Memory B cell (primary cell): ENCODE results near the gene SULT2B1.
A peak's percentile ranks its signal among the peaks of the same experiment; 100 is the strongest.
"Not testable (repeated sequence)": the region's sequence is repeated elsewhere in the genome, so short reads cannot be mapped to it uniquely, and the experiment has no call there.

Experiments used
- ATAC-seq: fragments of 150-1000 bp; cut with Tn5 transposase; 2 replicates; pipeline ENCODE4 v1.10.0; 2021; ENCODE audit warnings: low read depth, mild to moderate bottlenecking, moderate library complexity
- DNase-seq, 2 donors: peaks; one replicate each; pipeline ENCODE4 v3.0.0; 2022; ENCODE audit warnings: low spot score in 2 of 2
- H3K27ac Mint-ChIP-seq: one replicate; pipeline ENCODE4 v1.8.0; 2022; ENCODE audit warnings: mild to moderate bottlenecking, moderate library complexity, mixed read lengths
- H3K27me3 Mint-ChIP-seq: one replicate; pipeline ENCODE4 v1.8.0; 2022; ENCODE audit warnings: mixed read lengths
- H3K36me3 Mint-ChIP-seq: one replicate; pipeline ENCODE4 v1.8.0; 2022; ENCODE audit warnings: mild to moderate bottlenecking, mixed read lengths
- H3K4me1 Mint-ChIP-seq: one replicate; pipeline ENCODE4 v1.8.0; 2022; ENCODE audit warnings: mixed read lengths
- H3K4me3 Mint-ChIP-seq: one replicate; pipeline ENCODE4 v1.8.0; 2022; ENCODE audit warnings: mild to moderate bottlenecking, moderate library complexity, mixed read lengths
- H3K9me3 Mint-ChIP-seq: one replicate; pipeline ENCODE4 v1.8.0; 2022; ENCODE audit warnings: mixed read lengths

The SULT2B1 gene

DNA sequence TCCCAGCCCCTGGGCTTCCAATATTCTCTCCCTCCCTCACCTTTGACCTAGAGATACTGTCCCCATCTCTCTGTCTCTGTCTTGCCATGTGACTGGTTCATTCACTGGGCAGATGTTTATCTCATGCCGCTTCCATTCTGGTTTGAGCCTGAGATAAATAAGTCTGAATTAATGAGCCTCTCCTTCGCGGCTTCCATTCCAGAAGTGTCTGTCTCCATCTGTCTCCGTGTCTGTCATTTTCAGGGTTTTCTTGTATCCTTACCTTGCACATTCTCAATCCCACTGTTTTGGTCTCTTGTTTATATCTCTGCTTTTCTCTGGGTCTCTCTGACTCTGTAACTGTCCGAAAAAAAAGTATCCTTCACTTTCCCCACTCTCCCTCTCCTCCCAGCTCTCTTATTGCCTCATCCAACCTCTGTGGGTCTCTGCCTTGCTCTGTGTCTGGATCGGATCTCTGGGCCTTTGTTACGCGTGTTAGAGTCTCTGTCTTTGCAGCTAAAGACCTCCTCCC lies 71.6 kb downstream of the SULT2B1 start:
- peaks cover 13% of the 10 kb centered on the region for H3K36me3 Mint-ChIP-seq
- peaks cover 31% of the 10 kb centered on the region for H3K4me1 Mint-ChIP-seq
- H3K4me3 Mint-ChIP-seq = peak overlapping the region; percentile 87
- no peaks in the 10 kb centered on the region for H3K27me3 Mint-ChIP-seq
- no peak for ATAC-seq
- H3K27ac Mint-ChIP-seq = peak overlapping the region; percentile 73
- no peak for DNase-seq
- no peaks in the 10 kb centered on the region for H3K9me3 Mint-ChIP-seq

DNA sequence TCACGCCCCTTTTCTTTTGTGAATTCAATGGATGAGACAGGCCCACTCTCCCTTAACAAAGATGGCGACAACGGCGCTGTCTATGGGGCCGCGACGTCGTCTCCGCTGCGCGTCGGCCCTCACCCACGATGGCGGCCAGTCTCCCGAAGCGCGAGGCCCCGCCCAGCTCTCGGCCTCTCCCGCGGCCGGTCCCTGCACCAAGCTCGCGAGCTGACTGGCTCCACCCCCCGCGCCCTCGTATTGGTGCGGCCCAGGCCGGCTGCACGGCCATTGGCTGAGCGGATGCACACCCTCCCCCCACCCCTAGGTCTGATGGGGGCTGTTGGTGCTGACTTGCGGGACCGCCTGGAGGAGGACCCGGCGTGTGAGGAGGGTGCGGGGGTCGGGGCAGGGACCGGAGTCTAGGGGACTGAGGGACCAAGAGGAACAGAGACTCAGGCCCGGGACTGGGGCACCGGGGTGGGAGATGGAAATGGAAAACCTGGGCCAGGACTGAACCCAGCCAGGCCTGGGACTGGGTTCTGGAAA lies 72.2 kb downstream of the SULT2B1 start:
- no peaks in the 10 kb centered on the region for H3K27me3 Mint-ChIP-seq
- H3K9me3 Mint-ChIP-seq = no peaks in the 10 kb centered on the region
- DNase-seq = peak; percentile 81 to 92
- peak; percentile 75 for ATAC-seq
- H3K4me3 Mint-ChIP-seq = peak overlapping the region; percentile 87
- peaks cover 31% of the 10 kb centered on the region for H3K4me1 Mint-ChIP-seq
- peaks cover 15% of the 10 kb centered on the region for H3K36me3 Mint-ChIP-seq
- H3K27ac Mint-ChIP-seq = peak overlapping the region; percentile 73

DNA sequence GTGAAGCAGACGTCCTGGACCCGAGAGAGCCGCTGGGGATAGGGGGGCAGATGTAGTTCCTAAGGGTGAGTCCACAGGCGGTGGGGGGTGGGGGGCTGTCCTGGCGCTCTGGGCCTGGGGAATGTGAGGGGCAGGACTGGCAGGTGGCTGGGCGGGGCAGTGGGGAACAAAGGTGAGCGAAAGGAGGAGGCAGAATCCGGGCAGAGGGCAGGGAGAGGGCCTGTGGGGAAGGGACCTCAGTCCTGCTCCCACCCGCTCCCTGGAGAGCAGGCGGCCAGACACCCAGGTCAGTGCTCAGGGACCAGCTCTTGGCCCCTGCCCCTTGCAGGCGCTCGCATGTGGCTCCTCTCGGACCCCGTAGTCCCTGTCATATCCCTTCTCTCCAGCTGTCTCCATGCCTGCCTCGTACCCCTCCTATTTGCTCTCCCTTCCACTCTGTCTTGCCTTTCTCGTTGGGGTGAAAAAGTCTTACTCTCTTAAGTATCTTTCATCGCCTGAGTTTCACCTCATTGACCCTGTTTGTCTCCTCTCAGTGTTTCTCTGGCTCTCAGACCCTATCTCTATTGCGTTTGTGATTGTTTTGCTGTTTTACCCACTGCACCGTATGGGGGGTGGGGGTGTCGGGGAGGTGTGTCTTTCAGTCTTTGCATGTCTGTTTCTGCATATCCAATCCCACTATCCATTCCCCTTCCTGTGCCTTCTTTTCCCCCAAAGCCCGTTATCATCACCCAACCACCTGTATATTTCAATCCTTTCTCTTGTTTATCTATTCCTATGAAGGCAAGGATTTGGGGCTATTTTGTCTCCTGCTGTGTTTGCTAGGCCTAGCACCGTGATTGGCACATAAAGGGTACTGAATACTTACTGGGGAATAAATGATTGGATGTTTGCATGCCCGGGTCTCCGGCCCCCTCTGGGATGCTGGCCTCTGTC lies 73.1 kb downstream of the SULT2B1 start:
- Mint-ChIP-seq H3K4me3 (peak overlapping the region; percentile 5), H3K27ac (peak overlapping the region; percentile 73), H3K9me3 (no peaks in the 10 kb centered on the region), H3K36me3 (peaks cover 12% of the 10 kb centered on the region), H3K4me1 (peaks cover 26% of the 10 kb centered on the region), H3K27me3 (no peaks in the 10 kb centered on the region)
- ATAC-seq (no peak), DNase-seq (peak in 1 of 2 donors; percentile 20)

DNA sequence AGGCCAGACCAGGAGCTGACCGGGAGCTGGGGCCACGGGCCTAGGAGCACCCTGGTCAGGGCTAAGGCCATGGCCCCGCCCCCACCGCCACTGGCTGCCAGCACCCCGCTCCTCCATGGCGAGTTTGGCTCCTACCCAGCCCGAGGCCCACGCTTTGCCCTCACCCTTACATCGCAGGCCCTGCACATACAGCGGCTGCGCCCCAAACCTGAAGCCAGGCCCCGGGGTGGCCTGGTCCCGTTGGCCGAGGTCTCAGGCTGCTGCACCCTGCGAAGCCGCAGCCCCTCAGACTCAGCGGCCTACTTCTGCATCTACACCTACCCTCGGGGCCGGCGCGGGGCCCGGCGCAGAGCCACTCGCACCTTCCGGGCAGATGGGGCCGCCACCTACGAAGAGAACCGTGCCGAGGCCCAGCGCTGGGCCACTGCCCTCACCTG lies 73.9 kb downstream of the SULT2B1 start:
- H3K4me3 Mint-ChIP-seq = no peak overlapping the region
- H3K4me1 Mint-ChIP-seq = peaks cover 26% of the 10 kb centered on the region
- H3K27me3 Mint-ChIP-seq = no peaks in the 10 kb centered on the region

DNA sequence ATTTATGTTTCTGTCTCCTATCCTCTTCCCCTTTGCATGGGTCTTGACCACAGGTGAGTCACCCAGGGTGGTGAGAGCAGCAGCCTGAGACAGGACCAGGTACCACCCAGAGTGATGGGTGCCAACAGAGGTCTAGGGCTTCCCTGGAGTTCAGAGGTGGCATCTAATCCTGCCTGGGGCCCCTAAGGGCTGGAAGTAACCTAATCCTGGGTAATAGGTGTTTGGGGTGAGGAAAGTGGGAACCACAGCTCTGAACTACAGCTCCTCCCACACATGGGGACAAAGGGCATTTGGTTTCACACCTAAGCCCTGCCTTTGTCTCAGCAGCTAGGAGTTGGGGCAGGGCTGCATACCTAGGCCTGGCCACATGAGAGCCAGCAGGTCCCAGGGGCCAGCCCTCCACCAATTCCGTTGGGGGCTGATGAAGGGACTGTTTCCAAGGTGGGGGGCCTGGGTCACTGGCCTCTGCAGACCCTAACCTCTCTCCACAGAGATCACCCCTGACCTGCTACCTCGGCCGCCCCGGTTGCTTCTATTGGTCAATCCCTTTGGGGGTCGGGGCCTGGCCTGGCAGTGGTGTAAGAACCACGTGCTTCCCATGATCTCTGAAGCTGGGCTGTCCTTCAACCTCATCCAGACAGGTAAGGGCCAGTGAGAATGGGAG lies 75.4 kb downstream of the SULT2B1 start:
- Mint-ChIP-seq H3K9me3 (no peaks in the 10 kb centered on the region), H3K27ac (no peak overlapping the region), H3K4me3 (no peak overlapping the region), H3K27me3 (no peaks in the 10 kb centered on the region), H3K36me3 (peaks cover 16% of the 10 kb centered on the region), H3K4me1 (peaks cover 25% of the 10 kb centered on the region)
- DNase-seq (peak in 1 of 2 donors; percentile 17), ATAC-seq (no peak)

More for the DNA sequence above, 73.9 kb downstream of the SULT2B1 start:
- peaks cover 16% of the 10 kb centered on the region for H3K36me3 Mint-ChIP-seq
- H3K27ac Mint-ChIP-seq = no peak overlapping the region
- no peak for DNase-seq
- no peak for ATAC-seq
- H3K9me3 Mint-ChIP-seq = no peaks in the 10 kb centered on the region

DNA sequence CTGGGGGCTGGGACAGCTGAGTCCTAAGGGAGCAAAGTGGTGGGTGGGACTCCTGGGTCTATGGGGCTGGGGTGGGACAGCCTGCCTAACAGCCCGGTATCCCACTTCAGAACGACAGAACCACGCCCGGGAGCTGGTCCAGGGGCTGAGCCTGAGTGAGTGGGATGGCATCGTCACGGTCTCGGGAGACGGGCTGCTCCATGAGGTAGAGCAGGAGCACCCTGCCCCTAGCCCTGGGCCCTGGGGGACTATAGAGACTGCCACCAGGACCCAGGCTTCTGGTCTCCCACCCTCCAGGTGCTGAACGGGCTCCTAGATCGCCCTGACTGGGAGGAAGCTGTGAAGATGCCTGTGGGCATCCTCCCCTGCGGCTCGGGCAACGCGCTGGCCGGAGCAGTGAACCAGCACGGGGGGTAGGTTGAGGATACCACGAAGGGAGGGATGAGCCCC lies 75.9 kb downstream of the SULT2B1 start:
- no peak overlapping the region for H3K4me3 Mint-ChIP-seq
- peaks cover 23% of the 10 kb centered on the region for H3K4me1 Mint-ChIP-seq
- no peaks in the 10 kb centered on the region for H3K27me3 Mint-ChIP-seq
- no peak for ATAC-seq
- DNase-seq = no peak
- no peaks in the 10 kb centered on the region for H3K9me3 Mint-ChIP-seq
- no peak overlapping the region for H3K27ac Mint-ChIP-seq
- peaks cover 14% of the 10 kb centered on the region for H3K36me3 Mint-ChIP-seq

DNA sequence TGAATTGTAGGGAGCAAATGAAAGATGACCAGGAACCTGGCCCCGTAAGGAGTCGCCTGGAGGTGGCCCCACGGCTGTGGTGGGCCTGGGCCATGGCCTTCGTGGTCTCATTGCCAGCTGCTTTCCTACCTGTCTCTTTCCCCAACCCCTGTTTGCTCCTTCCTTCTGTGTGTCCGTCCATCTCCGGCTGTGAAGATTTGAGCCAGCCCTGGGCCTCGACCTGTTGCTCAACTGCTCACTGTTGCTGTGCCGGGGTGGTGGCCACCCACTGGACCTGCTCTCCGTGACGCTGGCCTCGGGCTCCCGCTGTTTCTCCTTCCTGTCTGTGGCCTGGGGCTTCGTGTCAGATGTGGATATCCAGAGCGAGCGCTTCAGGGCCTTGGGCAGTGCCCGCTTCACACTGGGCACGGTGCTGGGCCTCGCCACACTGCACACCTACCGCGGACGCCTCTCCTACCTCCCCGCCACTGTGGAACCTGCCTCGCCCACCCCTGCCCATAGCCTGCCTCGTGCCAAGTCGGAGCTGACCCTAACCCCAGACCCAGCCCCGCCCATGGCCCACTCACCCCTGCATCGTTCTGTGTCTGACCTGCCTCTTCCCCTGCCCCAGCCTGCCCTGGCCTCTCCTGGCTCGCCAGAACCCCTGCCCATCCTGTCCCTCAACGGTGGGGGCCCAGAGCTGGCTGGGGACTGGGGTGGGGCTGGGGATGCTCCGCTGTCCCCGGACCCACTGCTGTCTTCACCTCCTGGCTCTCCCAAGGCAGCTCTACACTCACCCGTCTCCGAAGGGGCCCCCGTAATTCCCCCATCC lies 76.7 kb downstream of the SULT2B1 start:
- Mint-ChIP-seq H3K36me3 (peaks cover 11% of the 10 kb centered on the region), H3K4me1 (peaks cover 20% of the 10 kb centered on the region), H3K4me3 (no peak overlapping the region), H3K27me3 (no peaks in the 10 kb centered on the region), H3K27ac (peak overlapping the region; percentile 78), H3K9me3 (no peaks in the 10 kb centered on the region)
- ATAC-seq = no peak
- DNase-seq = peak in 1 of 2 donors; percentile 17

DNA sequence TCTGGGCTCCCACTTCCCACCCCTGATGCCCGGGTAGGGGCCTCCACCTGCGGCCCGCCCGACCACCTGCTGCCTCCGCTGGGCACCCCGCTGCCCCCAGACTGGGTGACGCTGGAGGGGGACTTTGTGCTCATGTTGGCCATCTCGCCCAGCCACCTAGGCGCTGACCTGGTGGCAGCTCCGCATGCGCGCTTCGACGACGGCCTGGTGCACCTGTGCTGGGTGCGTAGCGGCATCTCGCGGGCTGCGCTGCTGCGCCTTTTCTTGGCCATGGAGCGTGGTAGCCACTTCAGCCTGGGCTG lies 77.3 kb downstream of the SULT2B1 start:
- no peak overlapping the region for H3K27ac Mint-ChIP-seq
- peaks cover 9% of the 10 kb centered on the region for H3K36me3 Mint-ChIP-seq
- no peak for ATAC-seq
- H3K4me1 Mint-ChIP-seq = peaks cover 17% of the 10 kb centered on the region
- no peaks in the 10 kb centered on the region for H3K27me3 Mint-ChIP-seq
- no peaks in the 10 kb centered on the region for H3K9me3 Mint-ChIP-seq
- DNase-seq = peak in 1 of 2 donors; percentile 12
- H3K4me3 Mint-ChIP-seq = no peak overlapping the region

DNA sequence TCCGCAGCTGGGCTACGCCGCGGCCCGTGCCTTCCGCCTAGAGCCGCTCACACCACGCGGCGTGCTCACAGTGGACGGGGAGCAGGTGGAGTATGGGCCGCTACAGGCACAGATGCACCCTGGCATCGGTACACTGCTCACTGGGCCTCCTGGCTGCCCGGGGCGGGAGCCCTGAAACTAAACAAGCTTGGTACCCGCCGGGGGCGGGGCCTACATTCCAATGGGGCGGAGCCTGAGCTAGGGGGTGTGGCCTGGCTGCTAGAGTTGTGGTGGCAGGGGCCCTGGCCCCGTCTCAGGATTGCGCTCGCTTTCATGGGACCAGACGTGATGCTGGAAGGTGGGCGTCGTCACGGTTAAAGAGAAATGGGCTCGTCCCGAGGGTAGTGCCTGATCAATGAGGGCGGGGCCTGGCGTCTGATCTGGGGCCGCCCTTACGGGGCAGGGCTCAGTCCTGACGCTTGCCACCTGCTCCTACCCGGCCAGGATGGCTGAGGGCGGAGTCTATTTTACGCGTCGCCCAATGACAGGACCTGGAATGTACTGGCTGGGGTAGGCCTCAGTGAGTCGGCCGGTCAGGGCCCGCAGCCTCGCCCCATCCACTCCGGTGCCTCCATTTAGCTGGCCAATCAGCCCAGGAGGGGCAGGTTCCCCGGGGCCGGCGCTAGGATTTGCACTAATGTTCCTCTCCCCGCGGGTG lies 77.8 kb downstream of the SULT2B1 start:
- Mint-ChIP-seq H3K9me3 (no peaks in the 10 kb centered on the region), H3K27ac (no peak overlapping the region), H3K36me3 (peaks cover 9% of the 10 kb centered on the region), H3K4me1 (peaks cover 16% of the 10 kb centered on the region), H3K27me3 (no peaks in the 10 kb centered on the region), H3K4me3 (no peak overlapping the region)
- DNase-seq (peak in 1 of 2 donors; percentile 17), ATAC-seq (no peak)

DNA sequence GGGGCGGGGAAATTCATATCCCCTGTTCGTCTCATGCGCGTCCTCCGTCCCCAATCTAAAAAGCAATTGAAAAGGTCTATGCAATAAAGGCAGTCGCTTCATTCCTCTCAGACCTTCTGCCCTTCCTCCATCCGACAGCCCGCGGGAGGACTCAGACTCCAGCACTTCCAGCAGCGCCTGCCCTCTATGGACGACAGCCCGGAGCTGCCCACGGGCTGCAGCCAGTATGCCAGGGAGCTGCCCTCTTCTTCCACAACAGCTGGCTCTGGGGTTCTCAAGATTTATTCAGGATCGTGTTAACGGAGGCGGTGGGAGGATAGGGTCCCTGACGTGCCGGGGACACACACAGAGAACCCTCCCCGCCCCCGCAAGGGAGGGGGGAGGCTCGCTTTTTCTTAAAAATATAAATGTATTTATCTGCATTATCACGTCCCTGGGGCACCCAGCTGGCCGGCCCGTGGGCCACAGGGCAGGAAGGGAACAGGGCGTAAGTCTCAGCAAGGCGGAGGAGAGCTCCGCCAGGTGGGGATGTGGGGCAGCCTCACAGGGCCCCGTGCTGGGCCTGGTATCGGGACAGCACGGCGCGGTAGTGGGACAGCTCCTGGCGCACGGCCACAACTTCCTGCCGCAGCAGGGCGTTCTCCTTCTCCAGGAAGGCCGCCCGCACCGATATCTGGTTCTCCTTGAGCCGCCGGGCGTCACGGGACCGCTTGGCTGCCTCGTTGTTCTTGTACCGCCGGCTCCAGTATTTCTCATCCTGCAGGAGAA lies 78.5 kb downstream of the SULT2B1 start:
- Mint-ChIP-seq H3K9me3 (no peaks in the 10 kb centered on the region), H3K4me1 (peaks cover 17% of the 10 kb centered on the region), H3K27me3 (no peaks in the 10 kb centered on the region), H3K36me3 (peaks cover 9% of the 10 kb centered on the region), H3K27ac (no peak overlapping the region), H3K4me3 (no peak overlapping the region)
- DNase-seq (no peak), ATAC-seq (no peak)

DNA sequence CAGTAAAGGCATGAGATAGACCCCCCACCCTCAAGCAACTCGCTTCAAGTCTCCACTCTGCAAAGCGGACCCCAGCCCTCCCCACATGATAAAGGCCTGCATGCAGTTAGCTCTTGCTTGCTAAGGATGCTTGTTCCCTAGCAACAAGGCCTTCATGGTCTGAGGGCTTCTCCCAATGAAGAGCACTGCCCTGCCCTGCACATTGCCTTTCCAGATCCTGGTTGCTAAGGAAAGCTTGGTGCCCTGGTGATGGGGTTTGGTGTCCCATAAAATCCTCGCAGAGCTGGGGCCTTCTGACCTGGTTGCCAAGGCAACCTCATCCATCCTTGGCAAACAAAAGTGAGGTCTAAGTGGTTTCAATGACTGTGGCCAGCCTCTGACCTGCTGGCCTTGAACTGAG lies 79.3 kb downstream of the SULT2B1 start:
- Mint-ChIP-seq H3K36me3 (peaks cover 12% of the 10 kb centered on the region), H3K9me3 (no peaks in the 10 kb centered on the region), H3K4me1 (peaks cover 20% of the 10 kb centered on the region), H3K27ac (no peak overlapping the region), H3K4me3 (no peak overlapping the region), H3K27me3 (no peaks in the 10 kb centered on the region)
- ATAC-seq (no peak), DNase-seq (no peak)

DNA sequence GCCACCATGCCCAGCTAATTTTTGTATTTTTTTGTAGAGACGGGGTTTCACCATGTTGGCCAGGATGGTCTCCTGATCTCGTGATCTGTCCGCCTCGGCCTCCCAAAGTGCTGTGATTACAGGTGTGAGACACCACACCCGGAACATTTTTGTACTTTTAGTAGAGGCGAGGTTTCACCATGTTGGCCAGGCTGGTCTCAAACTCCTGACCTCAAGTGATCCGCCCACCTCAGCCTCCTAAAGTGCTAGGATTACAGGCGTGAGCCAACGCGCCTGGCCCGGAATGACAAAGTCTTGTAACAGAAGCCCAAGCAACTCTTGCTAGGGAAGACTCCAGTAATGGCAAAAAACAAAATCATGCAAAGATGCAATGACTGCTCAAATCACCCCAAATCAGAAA lies 80.3 kb downstream of the SULT2B1 start:
- not testable (repeated sequence) for H3K4me3 Mint-ChIP-seq, H3K27me3 Mint-ChIP-seq, ATAC-seq, H3K9me3 Mint-ChIP-seq, DNase-seq, H3K27ac Mint-ChIP-seq
- Mint-ChIP-seq H3K4me1 (peaks cover 18% of the 10 kb centered on the region), H3K36me3 (peaks cover 12% of the 10 kb centered on the region)
